Peyer's patch (tissue), 4 donors: ENCODE data around the gene RAB20.

Experiments
- CTCF ChIP-seq, 6 experiments: fragments of 450-650 bp in 4 of 6; fragments of 200-600 bp in 2 of 6; sonication (generic) in 1 of 6; IDR thresholded peaks; one replicate each; pipeline ENCODE4 v1.5.1; 2017 to 2019; ENCODE audit warnings: antibody characterized with exemption in 6 of 6, mild to moderate bottlenecking in 3 of 6, moderate library complexity in 1 of 6
- POLR2A ChIP-seq, 2 donors: fragments of 450-650 bp; IDR thresholded peaks; one replicate each; pipeline ENCODE4 v1.5.1; 2017; ENCODE audit warnings: antibody characterized with exemption in 2 of 2, mild to moderate bottlenecking in 2 of 2, moderate library complexity in 2 of 2

- TF ChIP-seq CTCF (IDR thresholded peaks at IDR 0.05): no peak
- no peak for TF ChIP-seq POLR2A (IDR thresholded peaks at IDR 0.05)
Observed at GRCh38 chr13:110531100-110531499, 30.4 kb downstream of the RAB20 start.
